SK-N-MC (cell line): Measurements from ENCODE around the gene VSNL1.

Experiments
- EZH2 ChIP-seq: fragments of 200-600 bp; sonication (generic); IDR thresholded peaks from one replicate; pipeline ENCODE4 v1.6.1; 2017; ENCODE audit warnings: antibody characterized with exemption
- POLR2AphosphoS5 ChIP-seq: IDR thresholded peaks from 2 replicates; pipeline ENCODE4 v1.6.1; 2012; ENCODE audit warnings: mild to moderate bottlenecking, low read depth, low read length, borderline replicate concordance

DNA sequence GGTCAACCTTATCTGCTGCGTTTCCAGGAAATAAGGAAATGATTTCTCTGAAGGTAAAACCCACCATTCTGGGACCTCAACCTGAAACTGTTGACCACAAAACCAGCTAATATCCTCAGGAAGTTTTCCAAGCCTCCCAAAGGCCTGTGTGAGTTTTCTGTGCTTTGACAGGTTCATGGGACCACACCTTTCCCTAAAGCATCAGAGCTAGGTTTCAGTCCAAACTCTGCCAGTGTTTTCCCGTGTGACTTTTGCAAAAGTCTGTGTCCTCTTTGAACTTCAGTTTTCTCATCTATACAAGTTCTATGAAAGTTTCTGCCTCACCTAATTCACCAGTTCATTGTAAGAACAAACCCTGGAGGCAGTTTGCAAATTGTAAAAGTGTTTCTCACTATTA lies 39.8 kb downstream of the VSNL1 start:
- TF ChIP-seq EZH2, result no peak
- no peak for TF ChIP-seq POLR2AphosphoS5
